GM23338 (cell line): ENCODE results near the gene IGSF21. TPM values are rescaled to one million over a fixed set of nuclear protein-coding genes. Genes with fewer than 3 reads are reported as not detected.

Source experiments
- ATAC-seq: fragments of 200-7000 bp; cut with Tn5 transposase; 3 replicates; pipeline ENCODE4 v1.9.1; 2020
- DNase-seq: peaks from one replicate; pipeline ENCODE4 v3.0.0-alpha.2; 2015; ENCODE audit warnings: low spot score
- H2AFZ ChIP-seq: fragments of 200-600 bp; sonication (generic); 2 replicates; pipeline ENCODE4 v1.8.0; 2016; ENCODE audit warnings: antibody characterized with exemption, mild to moderate bottlenecking, moderate library complexity
- H3F3A ChIP-seq: fragments of 200-600 bp; sonication (generic); replicated peaks from 2 replicates; pipeline ENCODE4 v1.8.0; 2017; ENCODE audit warnings: antibody characterized with exemption, mixed run types, low read depth
- H3K27ac ChIP-seq: fragments of 200-600 bp; sonication (generic); 2 replicates; pipeline ENCODE4 v1.6.1; 2016; ENCODE audit warnings: low read depth
- H3K27me3 ChIP-seq: fragments of 200-600 bp; sonication (generic); 2 replicates; pipeline ENCODE4 v1.8.0; 2016; ENCODE audit warnings: mild to moderate bottlenecking, mixed run types, moderate library complexity; ENCODE audit not compliant: insufficient read depth
- H3K36me3 ChIP-seq: fragments of 200-600 bp; sonication (generic); 2 replicates; pipeline ENCODE4 v1.8.0; 2016; ENCODE audit warnings: mild to moderate bottlenecking; ENCODE audit not compliant: insufficient read depth
- H3K4me1 ChIP-seq: fragments of 200-600 bp; sonication (generic); 2 replicates; pipeline ENCODE4 v1.8.0; 2016; ENCODE audit warnings: mild to moderate bottlenecking, moderate library complexity; ENCODE audit not compliant: insufficient read depth
- H3K4me2 ChIP-seq: fragments of 200-600 bp; sonication (generic); 2 replicates; pipeline ENCODE4 v1.7.1; 2017; ENCODE audit warnings: mixed run types
- H3K4me3 ChIP-seq: fragments of 200-600 bp; sonication (generic); 2 replicates; pipeline ENCODE4 v1.6.1; 2016; ENCODE audit warnings: mixed run types
- H3K79me2 ChIP-seq: fragments of 200-600 bp; sonication (generic); replicated peaks from 2 replicates; pipeline ENCODE4 v1.8.0; 2017; ENCODE audit warnings: mild to moderate bottlenecking; ENCODE audit not compliant: insufficient read depth
- H3K9me2 ChIP-seq: fragments of 200-600 bp; sonication (generic); 2 replicates; pipeline ENCODE4 v1.8.0; 2017; ENCODE audit not compliant: insufficient read depth
- H4K20me1 ChIP-seq: fragments of 200-600 bp; sonication (generic); replicated peaks from 2 replicates; pipeline ENCODE4 v1.8.0; 2017; ENCODE audit warnings: mild to moderate bottlenecking; ENCODE audit not compliant: insufficient read depth
- H3K27ac Mint-ChIP-seq: 2 replicates; pipeline ENCODE4 v1.8.0; 2020; ENCODE audit warnings: inconsistent platforms, mild to moderate bottlenecking, moderate library complexity, mixed read lengths
- H3K27me3 Mint-ChIP-seq: 3 replicates; pipeline ENCODE4 v1.8.0; 2022; ENCODE audit warnings: low read depth, mild to moderate bottlenecking, moderate library complexity, mixed read lengths, inconsistent platforms; ENCODE audit not compliant: insufficient read depth, poor library complexity
- H3K36me3 Mint-ChIP-seq: 3 replicates; pipeline ENCODE4 v1.8.0; 2021; ENCODE audit warnings: low read depth, mild to moderate bottlenecking, inconsistent platforms, moderate library complexity, mixed read lengths
- H3K4me1 Mint-ChIP-seq: 3 replicates; pipeline ENCODE4 v1.8.0; 2020; ENCODE audit warnings: mild to moderate bottlenecking, inconsistent platforms, mixed read lengths
- H3K4me3 Mint-ChIP-seq: 3 replicates; pipeline ENCODE4 v1.8.0; 2021; ENCODE audit warnings: moderate library complexity, mild to moderate bottlenecking, inconsistent platforms, mixed read lengths
- H3K9me3 Mint-ChIP-seq: 3 replicates; pipeline ENCODE4 v1.8.0; 2020; ENCODE audit warnings: moderate library complexity, mild to moderate bottlenecking, inconsistent platforms, mixed read lengths
- CREB1 ChIP-seq: fragments of 250-450 bp; sonication (Bioruptor Pico); IDR thresholded peaks from 2 replicates; pipeline ENCODE4 v1.5.0; 2020; ENCODE audit warnings: low read depth, mild to moderate bottlenecking, moderate library complexity
- CTCF ChIP-seq, 2 experiments: fragments of 200-600 bp in 1 of 2; sonication (generic) in 1 of 2; conservative IDR thresholded peaks; 2 replicates each; pipeline versions ENCODE4 v1.5.1 to v1.6.1; 2016 to 2017; ENCODE audit warnings: antibody characterized with exemption in 2 of 2, low read depth in 2 of 2, mild to moderate bottlenecking in 2 of 2, moderate library complexity in 1 of 2
- ETS1 ChIP-seq: IDR thresholded peaks from 2 replicates; pipeline ENCODE4 v1.6.1; 2016; ENCODE audit warnings: antibody characterized with exemption
- EZH2 ChIP-seq: fragments of 200-600 bp; sonication (generic); IDR thresholded peaks from one replicate; pipeline ENCODE4 v1.8.0; 2017; ENCODE audit warnings: antibody characterized with exemption, mild to moderate bottlenecking, low read depth; ENCODE audit not compliant: unreplicated experiment
- EZH2phosphoT487 ChIP-seq: fragments of 200-600 bp; sonication (generic); IDR thresholded peaks from one replicate; pipeline ENCODE4 v1.8.1; 2018; ENCODE audit warnings: antibody characterized with exemption; ENCODE audit not compliant: unreplicated experiment
- JUNB ChIP-seq: IDR thresholded peaks from one replicate; pipeline ENCODE4 v1.6.1; 2016; ENCODE audit warnings: antibody characterized with exemption; ENCODE audit not compliant: unreplicated experiment
- NANOG ChIP-seq: IDR thresholded peaks from 2 replicates; pipeline ENCODE4 v1.6.1; 2016; ENCODE audit warnings: antibody characterized with exemption, borderline replicate concordance
- POLR2AphosphoS5 ChIP-seq: IDR thresholded peaks from 2 replicates; pipeline ENCODE4 v1.6.1; 2016; ENCODE audit warnings: antibody characterized with exemption, low read depth
- REST ChIP-seq: IDR thresholded peaks from one replicate; pipeline ENCODE4 v1.6.1; 2018; ENCODE audit warnings: antibody characterized with exemption; ENCODE audit not compliant: unreplicated experiment
- STAT1 ChIP-seq: IDR thresholded peaks from one replicate; pipeline ENCODE4 v1.6.1; 2016; ENCODE audit warnings: antibody characterized with exemption; ENCODE audit not compliant: unreplicated experiment
- ZNF114 ChIP-seq: fragments of 250-450 bp; sonication (Bioruptor Pico); IDR thresholded peaks from 2 replicates; pipeline ENCODE4 v1.5.0; 2020; ENCODE audit warnings: mild to moderate bottlenecking, moderate library complexity
- ZNF331 ChIP-seq: fragments of 250-450 bp; sonication (Bioruptor Pico); IDR thresholded peaks from 2 replicates; pipeline ENCODE4 v1.5.0; 2020; ENCODE audit warnings: low read depth, mild to moderate bottlenecking, moderate library complexity
- ZNF462 ChIP-seq: fragments of 250-450 bp; sonication (Bioruptor Pico); IDR thresholded peaks from 2 replicates; pipeline ENCODE4 v1.5.0; 2020; ENCODE audit warnings: mild to moderate bottlenecking, moderate library complexity
- polyA plus RNA-seq: library from polyadenylated mRNA; unstranded; fragments of >200 nt; fragmentation: Nextera tagmentation; extraction: Ambion mirVana; gene quantifications from 2 replicates; pipeline ENCODE4 v1.2.1, GENCODE V29; 2016
- total RNA-seq: library from RNA; depleted of rRNA; stranded (reverse); fragments of >200 nt; shearing (Covaris generic); gene quantifications from 2 replicates; pipeline ENCODE4 v1.2.3, GENCODE V29; 2014

IGSF21 gene
- total and polyA plus RNA-seq, 2 experiments from 2014 or later: 15.6 to 15.7 TPM

DNA sequence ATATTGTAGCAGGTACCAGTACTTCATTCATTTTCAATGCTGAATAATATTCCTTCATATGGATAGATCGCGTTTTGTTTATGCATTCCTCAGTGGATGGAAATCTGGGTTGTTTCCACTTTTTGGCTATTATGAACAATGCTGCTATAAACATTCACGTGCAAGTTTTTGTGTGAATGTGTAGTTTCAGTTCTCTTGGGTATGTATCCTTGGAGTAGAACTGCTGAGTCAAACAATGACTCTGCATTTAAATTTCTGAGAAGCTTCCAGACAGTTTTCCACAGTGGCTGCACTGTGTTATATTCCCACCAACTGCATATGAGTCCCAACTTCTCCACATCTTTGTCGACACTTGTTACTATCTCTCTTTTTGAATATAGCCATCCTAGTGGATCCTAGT lies 235.1 kb downstream of the IGSF21 start:
- Histone ChIP-seq H3K27me3 (no peaks in the 10 kb centered on the region), H3K27ac (no peak overlapping the region), H3K4me2 (no peak overlapping the region), H3K36me3 (no peaks in the 10 kb centered on the region; the same call in 1 of the 2 replicates), H3K79me2 (no peaks in the 10 kb centered on the region), H4K20me1 (no peaks in the 10 kb centered on the region), H3K4me1 (no peaks in the 10 kb centered on the region), H3F3A (no peaks in the 10 kb centered on the region), H3K4me3 (no peak overlapping the region), H2AFZ (no peak overlapping the region), H3K9me2 (peaks cover 6% of the 10 kb centered on the region; the same call in 1 of the 2 replicates)
- TF ChIP-seq ZNF331 (CRISPR knock-in tag) (no peak), STAT1 (no peak), NANOG (no peak), POLR2AphosphoS5 (no peak), ETS1 (no peak), ZNF114 (no peak), EZH2phosphoT487 (no peak), EZH2 (no peak), ZNF462 (CRISPR knock-in tag) (no peak), CREB1 (no peak), JUNB (no peak), REST (no peak), CTCF (conservative IDR thresholded peaks at IDR 0.05; ENCODE audit: low read depth in 2 of 2) (no peak)
- Mint-ChIP-seq H3K27ac (no peak overlapping the region), H3K9me3 (no peaks in the 10 kb centered on the region), H3K4me1 (no peaks in the 10 kb centered on the region; the same call in 2 of the 3 replicates), H3K36me3 (no peaks in the 10 kb centered on the region; the same call in 2 of the 3 replicates), H3K4me3 (no peak overlapping the region), H3K27me3 (peaks cover 6% of the 10 kb centered on the region)
- no peak for DNase-seq
- ATAC-seq: no peak
